Liver (tissue), 9 donors: ENCODE measurements around the gene ATG5. TPM values are rescaled to one million over a fixed set of nuclear protein-coding genes. Genes with fewer than 3 reads are reported as not detected.

ENCODE experiments used
- DNase-seq: peaks from one replicate; pipeline ENCODE4 v3.0.0-alpha.2; 2017; ENCODE audit warnings: low spot score
- H3K27ac ChIP-seq, 2 donors: one replicate each; pipeline ENCODE4 v1.7.0; 2013; ENCODE audit warnings: inconsistent platforms in 2 of 2, low read length in 2 of 2, control low read depth in 1 of 2, low read depth in 1 of 2, mild to moderate bottlenecking in 1 of 2
- H3K27me3 ChIP-seq, 4 donors: one replicate each; pipeline versions ENCODE4 v1.6.1 to v1.7.0; 2013; ENCODE audit warnings: low read length in 3 of 4, inconsistent platforms in 1 of 4, mild to moderate bottlenecking in 1 of 4, moderate library complexity in 1 of 4; ENCODE audit not compliant: control insufficient read depth in 4 of 4, insufficient read depth in 4 of 4
- H3K36me3 ChIP-seq, 4 donors: one replicate each; pipeline versions ENCODE4 v1.6.1 to v1.7.0; 2013; ENCODE audit warnings: low read length in 3 of 4, mild to moderate bottlenecking in 3 of 4, low read depth in 1 of 4, moderate library complexity in 1 of 4; ENCODE audit not compliant: control insufficient read depth in 4 of 4, insufficient read depth in 3 of 4
- H3K4me1 ChIP-seq, 4 donors: one replicate each; pipeline versions ENCODE4 v1.6.1 to v1.7.0; 2013; ENCODE audit warnings: low read length in 3 of 4, mild to moderate bottlenecking in 3 of 4, moderate library complexity in 1 of 4; ENCODE audit not compliant: control insufficient read depth in 4 of 4, insufficient read depth in 4 of 4
- H3K4me3 ChIP-seq, 3 donors: one replicate each; pipeline versions ENCODE4 v1.6.1 to v1.7.0; 2013; ENCODE audit warnings: low read length in 3 of 3, control low read depth in 1 of 3, low read depth in 1 of 3, mild to moderate bottlenecking in 1 of 3
- H3K9ac ChIP-seq, 2 donors: one replicate each; pipeline ENCODE4 v1.7.0; 2013; ENCODE audit warnings: low read length in 2 of 2, mild to moderate bottlenecking in 2 of 2, moderate library complexity in 2 of 2, control low read depth in 1 of 2, low read depth in 1 of 2
- H3K9me3 ChIP-seq, 4 donors: one replicate each; pipeline versions ENCODE4 v1.6.1 to v1.7.0; 2013; ENCODE audit warnings: low read length in 3 of 4; ENCODE audit not compliant: control insufficient read depth in 4 of 4
- EGR1 ChIP-seq, 2 donors: IDR thresholded peaks; 2 replicates each; pipeline ENCODE4 v1.6.1; 2016 to 2018; ENCODE audit warnings: antibody characterized with exemption in 2 of 2, low read depth in 2 of 2
- FOXA1 ChIP-seq: IDR thresholded peaks from 2 replicates; pipeline ENCODE4 v1.6.1; 2016; ENCODE audit warnings: antibody characterized with exemption
- FOXA2 ChIP-seq: IDR thresholded peaks from 2 replicates; pipeline ENCODE4 v1.6.1; 2016; ENCODE audit warnings: antibody characterized with exemption
- GABPA ChIP-seq, 2 donors: IDR thresholded peaks in 1 of 2; conservative IDR thresholded peaks in 1 of 2; 2 replicates each; pipeline ENCODE4 v1.6.1; 2016; ENCODE audit warnings: antibody characterized with exemption in 2 of 2, mild to moderate bottlenecking in 1 of 2, moderate library complexity in 1 of 2
- HNF4G ChIP-seq: IDR thresholded peaks from 2 replicates; pipeline ENCODE4 v1.6.1; 2016; ENCODE audit warnings: antibody characterized with exemption
- JUND ChIP-seq, 2 donors: IDR thresholded peaks; 2 replicates each; pipeline ENCODE4 v1.6.1; 2016; ENCODE audit warnings: antibody characterized with exemption in 2 of 2
- NR2F2 ChIP-seq: IDR thresholded peaks from 2 replicates; pipeline ENCODE4 v1.6.1; 2016; ENCODE audit warnings: antibody characterized with exemption
- RAD21 ChIP-seq, 2 donors: IDR thresholded peaks; 2 replicates each; pipeline ENCODE4 v1.6.1; 2016; ENCODE audit warnings: antibody characterized with exemption in 2 of 2, mild to moderate bottlenecking in 2 of 2
- RXRA ChIP-seq, 2 donors: IDR thresholded peaks; 2 replicates each; pipeline ENCODE4 v1.6.1; 2017 to 2018; ENCODE audit warnings: antibody characterized with exemption in 2 of 2, mild to moderate bottlenecking in 1 of 2
- SP1 ChIP-seq: IDR thresholded peaks from 2 replicates; pipeline ENCODE4 v1.6.1; 2018; ENCODE audit warnings: antibody characterized with exemption, mild to moderate bottlenecking
- TAF1 ChIP-seq: conservative IDR thresholded peaks from 2 replicates; pipeline ENCODE4 v1.6.1; 2016; ENCODE audit warnings: antibody characterized with exemption, mild to moderate bottlenecking
- YY1 ChIP-seq: IDR thresholded peaks from 2 replicates; pipeline ENCODE4 v1.6.1; 2016; ENCODE audit warnings: antibody characterized with exemption, mild to moderate bottlenecking
- WGBS: extraction: QIAGEN DNeasy Blood & Tissue Kit; methylation state at CpG from one replicate; pipeline ENCODE4 v1.1.7; 2013; 5-methylcytosine and 5-hydroxymethylcytosine counted together
- polyA plus RNA-seq, 2 donors: library from polyadenylated mRNA; stranded (reverse) in 1 of 2; unstranded in 1 of 2; fragments of 200-250 nt in 1 of 2; fragments of >200 nt in 1 of 2; fragmentation: Nextera tagmentation in 1 of 2; extraction: Ambion mirVana in 1 of 2; gene quantifications; one replicate each; pipeline versions ENCODE4 v1.2.1 to v1.2.3, GENCODE V29; 2013 to 2015
- total RNA-seq, 2 donors: library from RNA; depleted of rRNA; stranded (reverse); fragments of >200 nt; gene quantifications; one replicate each; pipeline ENCODE4 v1.2.3, GENCODE V29; 2014
- TF ChIP-seq, protein P1 (sequence below): IDR thresholded peaks from 2 replicates; pipeline ENCODE4 v1.6.1; 2016; ENCODE audit warnings: antibody characterized with exemption
- TF ChIP-seq, protein P2 (sequence below): IDR thresholded peaks from 2 replicates; pipeline ENCODE4 v1.6.1; 2016; ENCODE audit warnings: antibody characterized with exemption, mild to moderate bottlenecking
- TF ChIP-seq, protein P3 (sequence below): IDR thresholded peaks from 2 replicates; pipeline ENCODE4 v1.6.1; 2016; ENCODE audit warnings: antibody characterized with exemption
- TF ChIP-seq, protein P4 (sequence below): fragments of 150-350 bp; IDR thresholded peaks from 2 replicates; pipeline ENCODE4 v1.5.1; 2017; ENCODE audit warnings: improper control_type of control experiment, low read depth, low read length; ENCODE audit not compliant: missing input control
- TF ChIP-seq, protein P5 (sequence below): IDR thresholded peaks from 2 replicates; pipeline ENCODE4 v1.6.1; 2016; ENCODE audit warnings: antibody characterized with exemption
- donor health status: healthy.
- donor health status: healthy.
- donor health status: healthy.
- donor health status: healthy.
- donor health status: healthy.

ATG5 gene
- total and polyA plus RNA-seq, 4 donors = 10.0 to 25.7 (median 19.7) TPM

DNA sequence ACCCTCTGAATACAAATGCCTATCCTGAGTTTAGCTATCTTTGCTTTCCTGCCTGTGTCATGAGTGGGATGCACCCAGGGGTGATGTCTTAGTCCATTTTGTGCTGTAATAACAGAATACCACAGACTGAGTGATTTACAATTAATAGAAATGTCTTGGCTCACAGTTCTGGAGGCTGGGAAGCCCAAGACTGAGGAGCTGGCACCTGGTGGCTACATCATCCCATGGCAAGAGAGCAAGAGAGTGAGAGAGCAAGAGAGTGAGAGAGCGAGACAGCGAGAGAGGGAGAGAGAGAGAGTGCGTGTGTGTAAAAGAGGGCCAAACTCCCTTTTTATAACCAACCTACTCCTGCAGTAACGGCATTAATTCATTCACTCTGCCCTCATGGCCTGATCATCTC, 162.6 kb downstream of the ATG5 start:
- Histone ChIP-seq H3K4me1 (no peaks in the 10 kb centered on the region), H3K9me3 (no peaks in the 10 kb centered on the region), H3K4me3 (no peak overlapping the region), H3K27me3 (no peaks in the 10 kb centered on the region), H3K36me3 (no peaks in the 10 kb centered on the region), H3K27ac (peak overlapping the region; percentile 54 to 75), H3K9ac (no peak overlapping the region)
- DNase-seq = no peak
- no peak for TF ChIP-seq JUND (IDR thresholded peaks at IDR 0.05)
- 93% methylated on average over 4 of the region's 4 CpGs for WGBS

DNA sequence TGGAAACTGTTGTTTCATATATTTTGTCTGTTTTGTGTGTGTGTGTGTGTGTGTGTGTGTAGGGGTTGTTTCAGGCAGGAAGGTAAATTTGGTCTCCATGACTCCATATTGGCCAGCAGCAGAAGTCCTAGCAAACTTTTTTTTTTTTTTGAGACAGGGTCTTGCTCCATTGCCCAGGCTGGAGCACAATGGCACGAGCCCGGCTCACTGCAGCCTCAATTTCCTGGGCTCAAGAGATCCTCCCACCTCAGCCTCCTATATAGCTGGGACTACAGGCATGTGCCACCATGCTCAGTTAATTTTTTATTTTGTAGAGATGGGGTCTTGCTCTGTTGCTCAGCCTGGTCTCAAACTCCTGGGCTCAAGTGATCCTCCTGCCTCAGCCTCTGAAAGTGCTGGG, 163.7 kb downstream of the ATG5 start:
- H3K4me1 ChIP-seq = no peaks in the 10 kb centered on the region
- TF ChIP-seq, protein P1, sequence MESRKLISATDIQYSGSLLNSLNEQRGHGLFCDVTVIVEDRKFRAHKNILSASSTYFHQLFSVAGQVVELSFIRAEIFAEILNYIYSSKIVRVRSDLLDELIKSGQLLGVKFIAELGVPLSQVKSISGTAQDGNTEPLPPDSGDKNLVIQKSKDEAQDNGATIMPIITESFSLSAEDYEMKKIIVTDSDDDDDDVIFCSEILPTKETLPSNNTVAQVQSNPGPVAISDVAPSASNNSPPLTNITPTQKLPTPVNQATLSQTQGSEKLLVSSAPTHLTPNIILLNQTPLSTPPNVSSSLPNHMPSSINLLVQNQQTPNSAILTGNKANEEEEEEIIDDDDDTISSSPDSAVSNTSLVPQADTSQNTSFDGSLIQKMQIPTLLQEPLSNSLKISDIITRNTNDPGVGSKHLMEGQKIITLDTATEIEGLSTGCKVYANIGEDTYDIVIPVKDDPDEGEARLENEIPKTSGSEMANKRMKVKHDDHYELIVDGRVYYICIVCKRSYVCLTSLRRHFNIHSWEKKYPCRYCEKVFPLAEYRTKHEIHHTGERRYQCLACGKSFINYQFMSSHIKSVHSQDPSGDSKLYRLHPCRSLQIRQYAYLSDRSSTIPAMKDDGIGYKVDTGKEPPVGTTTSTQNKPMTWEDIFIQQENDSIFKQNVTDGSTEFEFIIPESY = no peak
- TF ChIP-seq EGR1 (IDR thresholded peaks at IDR 0.05; ENCODE audit: low read depth in 2 of 2) (no peak), NR2F2 (no peak), FOXA2 (no peak), JUND (IDR thresholded peaks at IDR 0.05) (no peak), RXRA (IDR thresholded peaks at IDR 0.05) (no peak), SP1 (no peak), TAF1 (no peak), RAD21 (IDR thresholded peaks at IDR 0.05) (no peak)
- TF ChIP-seq, protein P2, sequence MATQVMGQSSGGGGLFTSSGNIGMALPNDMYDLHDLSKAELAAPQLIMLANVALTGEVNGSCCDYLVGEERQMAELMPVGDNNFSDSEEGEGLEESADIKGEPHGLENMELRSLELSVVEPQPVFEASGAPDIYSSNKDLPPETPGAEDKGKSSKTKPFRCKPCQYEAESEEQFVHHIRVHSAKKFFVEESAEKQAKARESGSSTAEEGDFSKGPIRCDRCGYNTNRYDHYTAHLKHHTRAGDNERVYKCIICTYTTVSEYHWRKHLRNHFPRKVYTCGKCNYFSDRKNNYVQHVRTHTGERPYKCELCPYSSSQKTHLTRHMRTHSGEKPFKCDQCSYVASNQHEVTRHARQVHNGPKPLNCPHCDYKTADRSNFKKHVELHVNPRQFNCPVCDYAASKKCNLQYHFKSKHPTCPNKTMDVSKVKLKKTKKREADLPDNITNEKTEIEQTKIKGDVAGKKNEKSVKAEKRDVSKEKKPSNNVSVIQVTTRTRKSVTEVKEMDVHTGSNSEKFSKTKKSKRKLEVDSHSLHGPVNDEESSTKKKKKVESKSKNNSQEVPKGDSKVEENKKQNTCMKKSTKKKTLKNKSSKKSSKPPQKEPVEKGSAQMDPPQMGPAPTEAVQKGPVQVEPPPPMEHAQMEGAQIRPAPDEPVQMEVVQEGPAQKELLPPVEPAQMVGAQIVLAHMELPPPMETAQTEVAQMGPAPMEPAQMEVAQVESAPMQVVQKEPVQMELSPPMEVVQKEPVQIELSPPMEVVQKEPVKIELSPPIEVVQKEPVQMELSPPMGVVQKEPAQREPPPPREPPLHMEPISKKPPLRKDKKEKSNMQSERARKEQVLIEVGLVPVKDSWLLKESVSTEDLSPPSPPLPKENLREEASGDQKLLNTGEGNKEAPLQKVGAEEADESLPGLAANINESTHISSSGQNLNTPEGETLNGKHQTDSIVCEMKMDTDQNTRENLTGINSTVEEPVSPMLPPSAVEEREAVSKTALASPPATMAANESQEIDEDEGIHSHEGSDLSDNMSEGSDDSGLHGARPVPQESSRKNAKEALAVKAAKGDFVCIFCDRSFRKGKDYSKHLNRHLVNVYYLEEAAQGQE = no peak
- H3K9me3 ChIP-seq = no peaks in the 10 kb centered on the region
- H3K36me3 ChIP-seq = no peaks in the 10 kb centered on the region
- WGBS = 98% methylated on average over 2 of the region's 2 CpGs
- no peak overlapping the region for H3K9ac ChIP-seq
- H3K27ac ChIP-seq = no peak overlapping the region
- DNase-seq = no peak
- H3K4me3 ChIP-seq = no peak overlapping the region
- no peaks in the 10 kb centered on the region for H3K27me3 ChIP-seq

DNA sequence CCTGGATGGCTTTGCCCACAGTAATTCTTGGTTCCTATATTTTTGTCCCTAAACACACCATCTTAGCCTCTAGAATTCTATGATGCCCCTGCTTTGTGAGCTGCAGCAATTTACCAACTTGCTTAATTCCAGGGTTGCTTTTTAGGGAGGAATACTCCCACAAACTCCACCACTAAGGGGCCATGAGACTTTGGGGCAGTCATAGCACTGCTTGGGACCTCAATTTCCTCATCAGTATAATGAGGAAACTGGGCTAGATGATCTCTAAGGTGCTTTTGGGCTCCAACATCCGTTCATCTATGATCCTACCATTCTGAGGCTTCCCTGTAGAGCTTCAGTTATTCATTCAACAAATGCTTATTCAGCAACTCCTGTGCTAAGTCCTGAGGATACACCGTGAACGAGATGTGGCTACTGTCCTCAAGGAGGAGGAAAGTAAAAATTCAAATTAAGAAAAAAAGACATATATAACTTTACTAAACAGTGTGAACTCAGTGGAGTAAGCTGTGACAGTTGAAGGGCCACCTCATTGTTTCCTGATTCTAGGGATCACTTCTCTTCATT, 164.2 kb downstream of the ATG5 start:
- no peak overlapping the region for H3K9ac ChIP-seq
- no peak for DNase-seq
- H3K4me1 ChIP-seq = no peaks in the 10 kb centered on the region
- no peaks in the 10 kb centered on the region for H3K36me3 ChIP-seq
- WGBS = 85% methylated on average over 3 of the region's 3 CpGs
- no peak overlapping the region for H3K4me3 ChIP-seq
- H3K27ac ChIP-seq = no peak overlapping the region
- no peaks in the 10 kb centered on the region for H3K9me3 ChIP-seq
- H3K27me3 ChIP-seq = no peaks in the 10 kb centered on the region
- TF ChIP-seq HNF4G (no peak), FOXA1 (no peak), RXRA (IDR thresholded peaks at IDR 0.05) (no peak), FOXA2 (no peak), YY1 (no peak), SP1 (no peak), TAF1 (no peak), RAD21 (IDR thresholded peaks at IDR 0.05) (no peak), NR2F2 (no peak), GABPA (IDR thresholded peaks at IDR 0.05 in 1 of 2, conservative IDR thresholded peaks at IDR 0.05 in 1 of 2) (no peak), JUND (IDR thresholded peaks at IDR 0.05) (no peak)
- TF ChIP-seq, protein P1 = no peak
- TF ChIP-seq, protein P3, sequence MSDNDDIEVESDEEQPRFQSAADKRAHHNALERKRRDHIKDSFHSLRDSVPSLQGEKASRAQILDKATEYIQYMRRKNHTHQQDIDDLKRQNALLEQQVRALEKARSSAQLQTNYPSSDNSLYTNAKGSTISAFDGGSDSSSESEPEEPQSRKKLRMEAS = no peak
- TF ChIP-seq, protein P4, sequence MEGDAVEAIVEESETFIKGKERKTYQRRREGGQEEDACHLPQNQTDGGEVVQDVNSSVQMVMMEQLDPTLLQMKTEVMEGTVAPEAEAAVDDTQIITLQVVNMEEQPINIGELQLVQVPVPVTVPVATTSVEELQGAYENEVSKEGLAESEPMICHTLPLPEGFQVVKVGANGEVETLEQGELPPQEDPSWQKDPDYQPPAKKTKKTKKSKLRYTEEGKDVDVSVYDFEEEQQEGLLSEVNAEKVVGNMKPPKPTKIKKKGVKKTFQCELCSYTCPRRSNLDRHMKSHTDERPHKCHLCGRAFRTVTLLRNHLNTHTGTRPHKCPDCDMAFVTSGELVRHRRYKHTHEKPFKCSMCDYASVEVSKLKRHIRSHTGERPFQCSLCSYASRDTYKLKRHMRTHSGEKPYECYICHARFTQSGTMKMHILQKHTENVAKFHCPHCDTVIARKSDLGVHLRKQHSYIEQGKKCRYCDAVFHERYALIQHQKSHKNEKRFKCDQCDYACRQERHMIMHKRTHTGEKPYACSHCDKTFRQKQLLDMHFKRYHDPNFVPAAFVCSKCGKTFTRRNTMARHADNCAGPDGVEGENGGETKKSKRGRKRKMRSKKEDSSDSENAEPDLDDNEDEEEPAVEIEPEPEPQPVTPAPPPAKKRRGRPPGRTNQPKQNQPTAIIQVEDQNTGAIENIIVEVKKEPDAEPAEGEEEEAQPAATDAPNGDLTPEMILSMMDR = no peak
- TF ChIP-seq, protein P5, sequence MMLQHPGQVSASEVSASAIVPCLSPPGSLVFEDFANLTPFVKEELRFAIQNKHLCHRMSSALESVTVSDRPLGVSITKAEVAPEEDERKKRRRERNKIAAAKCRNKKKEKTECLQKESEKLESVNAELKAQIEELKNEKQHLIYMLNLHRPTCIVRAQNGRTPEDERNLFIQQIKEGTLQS = no peak
